ENCODE measurements around the gene KCNQ5. TPM values are rescaled to one million over a fixed set of nuclear protein-coding genes. Genes with fewer than 3 reads are reported as not detected.
"Not testable (repeated sequence)": the region's sequence is repeated elsewhere in the genome, so short reads cannot be mapped to it uniquely, and the experiment has no call there.

The KCNQ5 gene
- total RNA-seq, 2 experiments from 2014 or later = 10.0 to 11.8 TPM

- Mint-ChIP-seq H3K36me3 (ENCODE audit: low read depth) (no peaks in the 10 kb centered on the region), H3K27me3 (ENCODE audit: low read depth) (no peaks in the 10 kb centered on the region), H3K4me1 (ENCODE audit: low read depth) (peaks cover 6% of the 10 kb centered on the region), H3K4me3 (no peak overlapping the region), H3K9me3 (ENCODE audit: insufficient read depth) (no peaks in the 10 kb centered on the region), H3K27ac (no peak overlapping the region)
- DNase-seq = no peak
- no peak for ATAC-seq
- CTCF ChIA-PET = interaction anchor here (0.7 kb wide), 1 partner anchor 170 kb away, joined by 3 read pairs; no protein-coding TSS in a partner anchor
- POLR2A ChIA-PET = no interaction called here
These were observed 242.9 kb downstream of the KCNQ5 start for GRCh38 chr6:72864799-72865198.

- H3K36me3 Mint-ChIP-seq (ENCODE audit: low read depth) = no peaks in the 10 kb centered on the region
- H3K4me1 Mint-ChIP-seq (ENCODE audit: low read depth) = peaks cover 6% of the 10 kb centered on the region
- ATAC-seq (no peak), DNase-seq (no peak)
- H3K9me3 Mint-ChIP-seq (ENCODE audit: insufficient read depth) = no peaks in the 10 kb centered on the region
- no peak overlapping the region for H3K27ac Mint-ChIP-seq
- POLR2A ChIA-PET = no interaction called here
- CTCF ChIA-PET = no interaction called here
- no peak overlapping the region for H3K4me3 Mint-ChIP-seq
- no peaks in the 10 kb centered on the region for H3K27me3 Mint-ChIP-seq (ENCODE audit: low read depth)
These were observed 243.6 kb downstream of the KCNQ5 start for GRCh38 chr6:72865467-72865866.

GRCh38 chr6:72869621-72870020, 247.8 kb downstream of the KCNQ5 start:
- H3K27ac Mint-ChIP-seq = no peak overlapping the region
- H3K36me3 Mint-ChIP-seq (ENCODE audit: low read depth) = no peaks in the 10 kb centered on the region
- no peak for DNase-seq
- ATAC-seq = no peak
- CTCF ChIA-PET = no interaction called here
- H3K27me3 Mint-ChIP-seq (ENCODE audit: low read depth) = no peaks in the 10 kb centered on the region
- POLR2A ChIA-PET = no interaction called here
- H3K4me3 Mint-ChIP-seq = no peak overlapping the region
- H3K9me3 Mint-ChIP-seq (ENCODE audit: insufficient read depth) = no peaks in the 10 kb centered on the region
- no peaks in the 10 kb centered on the region for H3K4me1 Mint-ChIP-seq (ENCODE audit: low read depth)

- Mint-ChIP-seq H3K4me3 (no peak overlapping the region), H3K36me3 (ENCODE audit: low read depth) (no peaks in the 10 kb centered on the region), H3K27me3 (ENCODE audit: low read depth) (no peaks in the 10 kb centered on the region), H3K4me1 (ENCODE audit: low read depth) (no peaks in the 10 kb centered on the region), H3K9me3 (ENCODE audit: insufficient read depth) (no peaks in the 10 kb centered on the region), H3K27ac (no peak overlapping the region)
- DNase-seq (no peak), ATAC-seq (no peak)
- ChIA-PET POLR2A (no interaction called here), CTCF (no interaction called here)
These were observed 251.6 kb downstream of the KCNQ5 start for GRCh38 chr6:72873433-72873832.

DNA sequence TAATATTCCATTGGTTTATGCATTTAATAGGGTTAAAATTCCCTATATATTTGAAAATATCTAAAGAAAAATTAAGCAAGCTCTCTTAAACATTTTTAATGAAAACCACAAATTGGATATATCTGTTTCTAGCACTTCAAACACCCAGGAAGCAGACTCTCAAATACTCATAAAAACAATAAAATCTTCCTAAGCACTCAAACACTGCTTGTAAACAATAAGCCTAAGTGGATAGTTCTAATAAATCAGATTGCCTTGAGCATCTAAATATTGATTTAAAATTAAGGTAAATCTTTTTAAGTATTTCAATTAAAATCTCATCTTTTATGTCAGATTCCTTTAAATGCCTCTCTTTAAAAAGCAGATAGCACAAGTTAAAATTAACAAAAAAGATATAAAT, 254.4 kb downstream of the KCNQ5 start:
- Mint-ChIP-seq H3K4me3 (no peak overlapping the region), H3K36me3 (ENCODE audit: low read depth) (no peaks in the 10 kb centered on the region), H3K9me3 (ENCODE audit: insufficient read depth) (no peaks in the 10 kb centered on the region), H3K27ac (no peak overlapping the region), H3K4me1 (ENCODE audit: low read depth) (no peaks in the 10 kb centered on the region), H3K27me3 (ENCODE audit: low read depth) (no peaks in the 10 kb centered on the region)
- ChIA-PET CTCF (interaction anchor here (0.6 kb wide), 1 partner anchor 9 kb away, joined by 3 read pairs; no protein-coding TSS in a partner anchor), POLR2A (no interaction called here)
- no peak for ATAC-seq
- DNase-seq = no peak

- H3K4me3 Mint-ChIP-seq = no peak overlapping the region
- ATAC-seq (no peak), DNase-seq (no peak)
- peaks cover 6% of the 10 kb centered on the region for H3K36me3 Mint-ChIP-seq (ENCODE audit: low read depth)
- H3K9me3 Mint-ChIP-seq (ENCODE audit: insufficient read depth) = peaks cover 17% of the 10 kb centered on the region
- no peak overlapping the region for H3K27ac Mint-ChIP-seq
- CTCF ChIA-PET = no interaction called here
- POLR2A ChIA-PET = no interaction called here
- no peaks in the 10 kb centered on the region for H3K4me1 Mint-ChIP-seq (ENCODE audit: low read depth)
- no peaks in the 10 kb centered on the region for H3K27me3 Mint-ChIP-seq (ENCODE audit: low read depth)
These were observed 264.3 kb downstream of the KCNQ5 start for GRCh38 chr6:72886170-72886569.

GRCh38 chr6:72890233-72890632, 268.4 kb downstream of the KCNQ5 start:
- H3K4me1 Mint-ChIP-seq (ENCODE audit: low read depth) = no peaks in the 10 kb centered on the region
- peaks cover 17% of the 10 kb centered on the region for H3K9me3 Mint-ChIP-seq (ENCODE audit: insufficient read depth)
- H3K27me3 Mint-ChIP-seq (ENCODE audit: low read depth) = no peaks in the 10 kb centered on the region
- DNase-seq = no peak
- CTCF ChIA-PET = interaction anchor here (1.6 kb wide), 1 partner anchor 241 kb away, joined by 3 read pairs; no protein-coding TSS in a partner anchor
- POLR2A ChIA-PET = no interaction called here
- no peak overlapping the region for H3K27ac Mint-ChIP-seq
- H3K36me3 Mint-ChIP-seq (ENCODE audit: low read depth) = peaks cover 6% of the 10 kb centered on the region
- no peak overlapping the region for H3K4me3 Mint-ChIP-seq
- ATAC-seq = no peak

- Mint-ChIP-seq H3K27me3 (ENCODE audit: low read depth) (no peaks in the 10 kb centered on the region), H3K36me3 (ENCODE audit: low read depth) (peaks cover 4% of the 10 kb centered on the region), H3K9me3 (ENCODE audit: insufficient read depth) (peaks cover 14% of the 10 kb centered on the region), H3K4me3 (no peak overlapping the region), H3K4me1 (ENCODE audit: low read depth) (no peaks in the 10 kb centered on the region), H3K27ac (no peak overlapping the region)
- CTCF ChIA-PET = interaction anchor here (1.6 kb wide), 1 partner anchor 241 kb away, joined by 3 read pairs; no protein-coding TSS in a partner anchor
- DNase-seq = no peak
- ATAC-seq = no peak
- POLR2A ChIA-PET = no interaction called here
These were observed 268.8 kb downstream of the KCNQ5 start for GRCh38 chr6:72890671-72891070.

DNA sequence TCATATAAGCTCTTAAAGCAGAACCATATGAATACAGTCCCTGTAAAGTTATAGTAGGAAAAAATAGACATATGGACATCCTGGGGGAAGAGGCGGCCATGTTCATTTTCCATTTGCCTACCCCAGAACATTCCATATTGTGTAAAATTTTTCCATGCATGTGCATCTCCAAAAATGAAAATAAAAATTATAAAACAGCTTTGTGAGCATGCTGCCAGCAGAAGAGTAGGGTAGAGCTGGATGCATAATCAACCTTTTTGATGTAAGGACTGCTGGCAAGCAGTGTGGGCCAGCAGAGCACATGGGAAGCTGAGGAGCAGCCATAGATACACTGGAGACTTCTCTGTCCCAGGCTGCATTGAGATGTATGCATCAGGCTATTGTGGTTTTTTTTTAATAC, 271.0 kb downstream of the KCNQ5 start:
- H3K27me3 Mint-ChIP-seq (ENCODE audit: low read depth) = no peaks in the 10 kb centered on the region
- ChIA-PET CTCF (interaction anchor here (1.3 kb wide), 1 partner anchor 277 kb away, joined by 4 read pairs; no protein-coding TSS in a partner anchor), POLR2A (no interaction called here)
- peaks cover 4% of the 10 kb centered on the region for H3K9me3 Mint-ChIP-seq (ENCODE audit: insufficient read depth)
- no peaks in the 10 kb centered on the region for H3K4me1 Mint-ChIP-seq (ENCODE audit: low read depth)
- DNase-seq (no peak), ATAC-seq (no peak)
- peaks cover 2% of the 10 kb centered on the region for H3K36me3 Mint-ChIP-seq (ENCODE audit: low read depth)
- H3K27ac Mint-ChIP-seq = no peak overlapping the region
- no peak overlapping the region for H3K4me3 Mint-ChIP-seq

DNA sequence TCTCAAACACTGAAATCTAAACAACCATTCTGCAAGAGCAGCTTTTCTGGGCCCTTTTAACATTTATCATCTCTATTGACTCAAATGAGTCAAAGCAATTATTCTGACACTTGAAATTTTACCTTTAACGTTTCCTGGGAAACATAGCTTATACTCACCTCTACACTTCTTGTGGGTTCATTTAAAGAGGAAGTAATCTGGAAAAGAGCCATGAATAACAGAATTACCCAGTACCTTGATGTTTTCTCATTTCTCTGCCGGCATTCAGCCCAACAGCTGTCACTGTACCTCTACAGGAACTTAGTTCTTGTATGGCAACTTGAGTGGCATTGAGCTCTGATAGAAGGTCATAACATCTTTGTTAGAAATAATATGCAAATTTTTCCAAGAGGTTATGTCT, 272.2 kb downstream of the KCNQ5 start:
- Mint-ChIP-seq H3K36me3 (ENCODE audit: low read depth) (peaks cover 2% of the 10 kb centered on the region), H3K27ac (no peak overlapping the region), H3K4me3 (no peak overlapping the region), H3K27me3 (ENCODE audit: low read depth) (no peaks in the 10 kb centered on the region), H3K9me3 (ENCODE audit: insufficient read depth) (peaks cover 9% of the 10 kb centered on the region), H3K4me1 (ENCODE audit: low read depth) (no peaks in the 10 kb centered on the region)
- no peak for ATAC-seq
- CTCF ChIA-PET = interaction anchor here (1.3 kb wide), 1 partner anchor 278 kb away, joined by 4 read pairs; no protein-coding TSS in a partner anchor
- no peak for DNase-seq
- POLR2A ChIA-PET = interaction anchor here (0.6 kb wide), 1 partner anchor 271 kb away, joined by 3 read pairs; no protein-coding TSS in a partner anchor

GRCh38 chr6:72898313-72898712, 276.4 kb downstream of the KCNQ5 start:
- H3K4me3 Mint-ChIP-seq; H3K4me1 Mint-ChIP-seq (ENCODE audit: low read depth); DNase-seq; CTCF ChIA-PET; H3K27me3 Mint-ChIP-seq (ENCODE audit: low read depth); ATAC-seq; POLR2A ChIA-PET; H3K9me3 Mint-ChIP-seq (ENCODE audit: insufficient read depth); H3K36me3 Mint-ChIP-seq (ENCODE audit: low read depth); H3K27ac Mint-ChIP-seq: not testable (repeated sequence)

DNA sequence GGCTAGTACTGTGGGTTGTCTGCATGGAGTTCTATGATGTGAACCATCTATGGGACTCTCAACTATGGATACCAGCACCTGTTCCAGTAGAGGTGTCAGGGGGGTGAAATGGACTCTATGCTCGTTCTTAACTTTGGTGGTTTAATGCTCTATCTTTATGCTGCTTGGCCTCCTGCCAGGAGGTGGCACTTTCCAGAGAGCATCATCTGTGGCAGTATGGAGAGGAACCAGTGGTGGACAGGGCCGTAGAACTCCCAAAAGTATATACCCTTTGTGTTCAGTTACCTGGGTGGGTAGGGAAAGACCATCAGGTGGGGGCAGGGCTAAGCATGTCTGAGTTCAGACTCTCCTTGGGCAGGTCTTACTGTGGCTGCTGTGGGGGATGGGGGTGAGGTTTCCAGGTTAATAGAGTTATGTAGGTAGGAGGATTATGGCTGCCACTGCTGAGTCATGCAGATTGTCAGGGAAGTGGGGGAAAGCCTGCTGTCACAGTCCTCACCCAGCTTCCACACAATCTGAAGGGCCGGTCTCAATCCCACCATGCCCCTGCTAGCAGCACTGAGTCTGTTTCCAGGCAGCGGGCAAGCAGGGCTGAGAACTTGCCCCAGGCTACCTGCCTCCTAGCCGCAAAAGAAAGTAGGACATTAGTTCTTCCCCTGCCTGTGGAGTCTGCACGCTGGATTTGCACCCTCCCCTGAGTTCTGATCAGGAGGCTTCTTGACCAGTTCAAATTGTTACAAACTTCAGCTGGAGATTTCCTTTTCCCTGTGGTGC, 284.0 kb downstream of the KCNQ5 start:
- Mint-ChIP-seq H3K9me3 (ENCODE audit: insufficient read depth) (no peaks in the 10 kb centered on the region), H3K27ac (no peak overlapping the region), H3K27me3 (ENCODE audit: low read depth) (no peaks in the 10 kb centered on the region), H3K4me1 (ENCODE audit: low read depth) (no peaks in the 10 kb centered on the region), H3K36me3 (ENCODE audit: low read depth) (no peaks in the 10 kb centered on the region), H3K4me3 (no peak overlapping the region)
- ChIA-PET POLR2A (no interaction called here), CTCF (no interaction called here)
- ATAC-seq (no peak), DNase-seq (no peak)
